NT2/D1 (cell line): ENCODE data around the gene TARBP2.

Source experiments
- SUZ12 ChIP-seq: IDR thresholded peaks from 2 replicates; pipeline ENCODE4 v1.6.1; 2011; ENCODE audit not compliant: insufficient read length, insufficient read depth; ENCODE audit errors: extremely low read depth
- YY1 ChIP-seq: IDR thresholded peaks from 2 replicates; pipeline ENCODE4 v1.6.1; 2011; ENCODE audit not compliant: insufficient read length, insufficient read depth
- ZNF274 ChIP-seq: IDR thresholded peaks from 2 replicates; pipeline ENCODE4 v1.6.1; 2011; ENCODE audit warnings: mild to moderate bottlenecking, low read depth, low read length

DNA sequence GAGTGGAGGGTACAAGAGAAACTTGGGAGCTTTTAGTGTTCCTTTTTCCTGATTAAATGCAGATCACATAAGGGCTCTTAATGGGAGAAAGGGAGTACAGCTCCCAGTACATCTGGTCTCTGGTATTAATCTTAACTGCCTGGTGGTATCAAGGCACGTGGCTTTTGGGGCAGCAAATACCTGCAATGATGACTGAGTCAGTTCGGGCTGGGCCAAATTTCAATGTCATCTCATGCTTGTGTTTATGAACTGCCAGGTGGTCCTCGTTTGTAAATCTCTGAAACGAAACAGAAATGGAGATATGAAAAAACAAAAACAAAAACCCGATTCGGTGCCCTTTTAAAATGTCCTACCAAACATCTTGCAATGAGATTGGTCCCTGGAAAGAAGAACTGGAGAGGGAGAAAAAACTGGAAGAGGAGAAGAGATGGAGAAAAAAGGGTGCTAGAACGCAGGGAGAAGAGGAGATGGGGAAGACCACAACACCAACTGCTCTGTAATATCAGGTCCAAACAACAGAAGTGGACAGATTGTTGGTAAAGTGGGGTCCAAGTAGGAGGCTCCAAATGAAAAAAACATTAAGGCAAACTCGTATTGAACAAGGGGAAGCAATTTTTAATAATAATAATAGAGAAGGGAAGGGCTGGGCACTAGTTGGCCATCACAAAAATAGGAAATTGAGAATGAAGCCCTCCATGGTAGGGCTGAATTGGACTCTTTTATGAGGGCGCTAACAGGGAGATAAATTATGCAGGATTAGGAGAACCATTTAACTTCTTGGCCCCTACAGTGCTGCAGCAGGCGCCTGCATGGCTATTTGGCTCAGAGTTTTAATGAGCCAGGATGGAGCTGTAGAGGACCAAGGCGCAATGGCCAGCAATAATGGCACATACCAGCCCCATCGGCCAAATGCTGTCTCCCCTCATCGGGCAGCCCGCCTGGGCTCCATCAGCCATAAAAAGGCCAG lies 51.6 kb downstream of the TARBP2 start:
- no peak for TF ChIP-seq SUZ12
- no peak for TF ChIP-seq YY1
- no peak for TF ChIP-seq ZNF274
